Adrenal gland (tissue), 5 donors: ENCODE measurements around the gene LRIT3.

Source experiments
- POLR2A ChIP-seq, 2 donors: fragments of 450-650 bp; IDR thresholded peaks; one replicate each; pipeline ENCODE4 v1.6.1; 2017; ENCODE audit warnings: antibody characterized with exemption in 2 of 2, mild to moderate bottlenecking in 2 of 2, moderate library complexity in 1 of 2
- TF ChIP-seq, protein P1 (sequence below), 6 experiments: fragments of 450-650 bp in 4 of 6; fragments of 200-600 bp in 2 of 6; sonication (generic) in 1 of 6; IDR thresholded peaks; 1 replicate in 5 of 6; 2 replicates in 1 of 6; pipeline versions ENCODE4 v1.5.1 to v1.8.0; 2016 to 2021; ENCODE audit warnings: antibody characterized with exemption in 6 of 6, mild to moderate bottlenecking in 2 of 6, moderate library complexity in 1 of 6
- donor health status: DM: no; HTN: no; CAD: no.

DNA sequence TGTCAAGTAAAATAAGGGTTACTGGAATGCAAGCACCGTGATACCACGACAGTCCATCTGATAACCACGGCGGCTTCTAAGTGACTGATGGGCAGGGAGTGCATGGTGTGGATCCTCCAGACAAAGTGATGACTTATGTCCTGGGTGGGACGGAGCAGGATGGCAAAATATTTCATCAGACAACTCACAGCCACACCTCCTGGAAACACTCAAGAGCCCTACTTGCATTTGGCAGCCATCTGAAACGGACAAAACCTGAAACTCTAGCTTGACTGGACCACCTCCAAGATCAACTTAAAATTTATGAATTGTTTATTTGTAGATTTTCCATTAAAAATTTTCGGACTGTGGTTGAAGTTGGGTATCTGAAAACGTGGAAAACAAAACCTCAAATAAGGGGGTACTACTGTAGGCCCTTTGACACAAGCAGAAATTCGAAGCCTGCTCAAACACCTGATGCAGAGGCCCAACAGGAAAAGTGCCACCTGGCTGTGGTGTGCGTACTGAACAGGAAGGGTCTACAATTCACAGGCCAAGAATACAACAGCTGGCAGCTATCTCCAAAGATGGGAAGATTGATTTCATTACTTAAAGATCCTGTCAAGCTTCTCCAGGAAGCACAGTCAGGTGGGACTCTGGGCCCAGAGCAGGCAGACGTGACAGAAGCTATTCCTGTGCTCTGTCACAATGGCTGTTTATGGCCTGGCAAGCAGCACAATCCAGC, 26.0 kb downstream of the LRIT3 start:
- TF ChIP-seq POLR2A (IDR thresholded peaks at IDR 0.05): no peak
- TF ChIP-seq, protein P1, sequence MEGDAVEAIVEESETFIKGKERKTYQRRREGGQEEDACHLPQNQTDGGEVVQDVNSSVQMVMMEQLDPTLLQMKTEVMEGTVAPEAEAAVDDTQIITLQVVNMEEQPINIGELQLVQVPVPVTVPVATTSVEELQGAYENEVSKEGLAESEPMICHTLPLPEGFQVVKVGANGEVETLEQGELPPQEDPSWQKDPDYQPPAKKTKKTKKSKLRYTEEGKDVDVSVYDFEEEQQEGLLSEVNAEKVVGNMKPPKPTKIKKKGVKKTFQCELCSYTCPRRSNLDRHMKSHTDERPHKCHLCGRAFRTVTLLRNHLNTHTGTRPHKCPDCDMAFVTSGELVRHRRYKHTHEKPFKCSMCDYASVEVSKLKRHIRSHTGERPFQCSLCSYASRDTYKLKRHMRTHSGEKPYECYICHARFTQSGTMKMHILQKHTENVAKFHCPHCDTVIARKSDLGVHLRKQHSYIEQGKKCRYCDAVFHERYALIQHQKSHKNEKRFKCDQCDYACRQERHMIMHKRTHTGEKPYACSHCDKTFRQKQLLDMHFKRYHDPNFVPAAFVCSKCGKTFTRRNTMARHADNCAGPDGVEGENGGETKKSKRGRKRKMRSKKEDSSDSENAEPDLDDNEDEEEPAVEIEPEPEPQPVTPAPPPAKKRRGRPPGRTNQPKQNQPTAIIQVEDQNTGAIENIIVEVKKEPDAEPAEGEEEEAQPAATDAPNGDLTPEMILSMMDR (IDR thresholded peaks at IDR 0.05): no peak
